ENCODE measurements around the gene CAMKV. TPM values are rescaled to one million over a fixed set of nuclear protein-coding genes. Genes with fewer than 3 reads are reported as not detected.

Gene CAMKV
- total RNA-seq, 2 experiments from 2014 or later: not detected

GRCh38 chr3:49882166-49882565 lies 12.5 kb upstream of the CAMKV start:
- Mint-ChIP-seq H3K36me3 (ENCODE audit: low read depth) (no peaks in the 10 kb centered on the region), H3K9me3 (no peaks in the 10 kb centered on the region), H3K27ac (no peak overlapping the region), H3K27me3 (peaks cover 3% of the 10 kb centered on the region), H3K4me3 (no peak overlapping the region), H3K4me1 (no peaks in the 10 kb centered on the region)
- ChIA-PET CTCF (interaction anchor here (1.1 to 2.0 kb wide), 6 partner anchors 8 to 43 kb away, joined by 3 to 7 read pairs (median 5); partner anchors contain the start of gene MST1R), POLR2A (no interaction called here)
- DNase-seq: no peak

DNA sequence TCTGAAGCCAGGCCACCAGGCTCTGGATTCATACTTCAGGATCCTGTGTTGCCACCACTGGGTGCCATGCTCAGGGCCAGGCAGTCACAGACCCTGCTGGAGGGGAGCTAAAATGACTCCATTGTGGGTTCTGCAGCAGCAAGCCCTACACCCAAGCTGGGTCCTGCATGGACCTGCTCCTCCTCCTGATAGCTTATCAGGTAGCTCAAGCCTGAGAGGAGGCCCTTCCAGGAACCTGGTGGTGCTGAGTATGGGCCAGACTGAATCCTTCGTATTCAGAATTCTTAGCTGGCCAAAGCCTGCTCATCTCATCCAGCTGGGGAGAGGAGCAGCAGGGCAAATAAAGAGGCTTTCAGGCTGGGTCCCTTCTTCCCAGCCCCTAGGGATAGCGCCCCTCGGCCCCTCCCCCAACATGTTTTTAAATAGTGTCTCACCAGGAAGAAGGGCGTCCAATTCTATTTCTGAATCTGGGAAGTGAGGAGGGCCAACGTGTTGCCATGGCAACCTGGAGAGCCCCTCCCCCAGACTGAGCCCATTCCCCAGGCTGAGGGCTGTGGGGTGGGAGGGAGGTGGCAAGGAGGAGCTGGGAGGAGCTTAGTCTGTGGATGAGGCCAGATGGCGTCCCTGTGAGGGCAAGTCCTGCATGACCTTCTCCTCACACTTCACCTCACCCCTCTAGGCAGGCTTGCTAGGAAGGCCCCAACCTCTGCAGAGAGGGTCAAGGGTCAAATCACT lies 11.0 kb upstream of the CAMKV start:
- CTCF ChIA-PET: interaction anchor here (0.6 to 2.0 kb wide), 7 partner anchors 13 to 89 kb away, joined by 3 to 6 read pairs (median 5); partner anchors contain the start of gene MST1R
- H3K4me3 Mint-ChIP-seq: no peak overlapping the region
- no peaks in the 10 kb centered on the region for H3K36me3 Mint-ChIP-seq (ENCODE audit: low read depth)
- H3K9me3 Mint-ChIP-seq: no peaks in the 10 kb centered on the region
- H3K4me1 Mint-ChIP-seq: no peaks in the 10 kb centered on the region
- no peak overlapping the region for H3K27ac Mint-ChIP-seq
- H3K27me3 Mint-ChIP-seq: peaks cover 3% of the 10 kb centered on the region
- DNase-seq: no peak
- POLR2A ChIA-PET: no interaction called here

- no peaks in the 10 kb centered on the region for H3K9me3 Mint-ChIP-seq
- H3K36me3 Mint-ChIP-seq (ENCODE audit: low read depth): no peaks in the 10 kb centered on the region
- no peak for DNase-seq
- no peaks in the 10 kb centered on the region for H3K4me1 Mint-ChIP-seq
- no peak overlapping the region for H3K4me3 Mint-ChIP-seq
- peaks cover 3% of the 10 kb centered on the region for H3K27me3 Mint-ChIP-seq
- ChIA-PET CTCF (interaction anchor here (1.2 to 2.0 kb wide), 4 partner anchors 10 to 77 kb away, joined by 3 to 5 read pairs (median 4); partner anchors contain the start of genes CAMKV and INKA1), POLR2A (no interaction called here)
- no peak overlapping the region for H3K27ac Mint-ChIP-seq
Measured at GRCh38 chr3:49879721-49880120, 10.0 kb upstream of the CAMKV start.

DNA sequence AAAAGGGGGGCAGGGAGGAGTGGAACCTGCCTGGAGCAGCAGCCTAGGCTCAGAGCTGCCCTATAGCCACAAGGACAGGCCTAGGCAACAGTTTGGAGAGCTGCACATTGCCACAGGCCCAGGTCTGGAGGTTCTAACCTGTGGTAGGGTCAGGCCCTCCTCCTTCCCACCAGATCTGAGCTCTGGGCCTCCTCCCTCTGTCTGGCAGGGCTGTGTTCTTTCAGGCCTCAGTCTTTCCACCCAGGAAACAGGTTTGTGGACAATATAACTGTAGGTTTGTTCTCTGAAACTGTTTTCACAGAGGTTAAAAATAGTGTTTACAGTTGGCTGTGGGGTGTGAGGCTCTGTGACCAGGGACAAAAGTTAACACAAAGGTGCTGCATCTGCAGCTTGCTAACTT lies 9.0 kb upstream of the CAMKV start:
- no peak for DNase-seq
- no peaks in the 10 kb centered on the region for H3K9me3 Mint-ChIP-seq
- H3K36me3 Mint-ChIP-seq (ENCODE audit: low read depth): no peaks in the 10 kb centered on the region
- H3K4me1 Mint-ChIP-seq: no peaks in the 10 kb centered on the region
- H3K4me3 Mint-ChIP-seq: no peak overlapping the region
- H3K27me3 Mint-ChIP-seq: peaks cover 3% of the 10 kb centered on the region
- ChIA-PET CTCF (interaction anchor here (1.0 to 1.8 kb wide), 3 partner anchors 9 to 76 kb away, joined by 3 to 4 read pairs (median 3); partner anchors contain the start of genes CAMKV and INKA1), POLR2A (no interaction called here)
- no peak overlapping the region for H3K27ac Mint-ChIP-seq

GRCh38 chr3:49877716-49878115 lies 8.0 kb upstream of the CAMKV start:
- H3K27me3 Mint-ChIP-seq: peaks cover 3% of the 10 kb centered on the region
- ChIA-PET CTCF (interaction anchor here (1.2 to 1.4 kb wide), 2 partner anchors 38 to 158 kb away, joined by 3 to 6 read pairs; partner anchors contain the start of gene AMIGO3), POLR2A (interaction anchor here (0.6 kb wide), 1 partner anchor 480 kb away, joined by 3 read pairs; no protein-coding TSS in a partner anchor)
- H3K9me3 Mint-ChIP-seq: no peaks in the 10 kb centered on the region
- no peak overlapping the region for H3K27ac Mint-ChIP-seq
- no peak for DNase-seq
- no peaks in the 10 kb centered on the region for H3K36me3 Mint-ChIP-seq (ENCODE audit: low read depth)
- no peak overlapping the region for H3K4me3 Mint-ChIP-seq
- no peaks in the 10 kb centered on the region for H3K4me1 Mint-ChIP-seq

DNA sequence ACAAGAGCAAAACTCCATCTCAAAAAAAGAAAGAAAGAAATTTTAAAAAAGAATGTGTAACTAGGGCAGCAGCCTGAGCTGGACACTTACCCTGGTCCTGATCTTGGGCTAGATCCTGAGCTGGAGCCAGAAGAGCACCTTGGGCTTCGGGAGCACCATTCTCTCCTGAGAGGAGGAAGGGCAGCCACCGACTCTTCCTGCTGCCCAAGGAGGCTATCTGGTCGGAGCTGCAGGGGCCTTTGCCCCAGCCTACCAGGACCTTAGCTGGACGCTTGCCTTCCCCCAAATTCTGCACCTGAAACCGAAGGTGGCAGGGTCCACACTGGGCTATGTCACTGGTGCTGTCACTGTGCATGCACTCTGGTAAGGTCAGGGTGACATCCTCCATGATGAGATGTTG lies 6.9 kb upstream of the CAMKV start:
- Mint-ChIP-seq H3K27me3 (peaks cover under 1% of the 10 kb centered on the region), H3K4me3 (no peak overlapping the region), H3K9me3 (no peaks in the 10 kb centered on the region), H3K27ac (no peak overlapping the region), H3K4me1 (no peaks in the 10 kb centered on the region), H3K36me3 (ENCODE audit: low read depth) (no peaks in the 10 kb centered on the region)
- ChIA-PET POLR2A (no interaction called here), CTCF (interaction anchor here (1.2 to 1.4 kb wide), 2 partner anchors 37 to 157 kb away, joined by 3 to 6 read pairs; partner anchors contain the start of gene AMIGO3)
- no peak for DNase-seq

GRCh38 chr3:49873623-49874022 lies 3.9 kb upstream of the CAMKV start:
- no peaks in the 10 kb centered on the region for H3K36me3 Mint-ChIP-seq (ENCODE audit: low read depth)
- POLR2A ChIA-PET: no interaction called here
- no peaks in the 10 kb centered on the region for H3K9me3 Mint-ChIP-seq
- H3K4me3 Mint-ChIP-seq: no peak overlapping the region
- H3K4me1 Mint-ChIP-seq: no peaks in the 10 kb centered on the region
- DNase-seq: no peak
- no peak overlapping the region for H3K27ac Mint-ChIP-seq
- CTCF ChIA-PET: interaction anchor here (0.8 to 1.5 kb wide), 2 partner anchors 9 to 16 kb away, joined by 3 read pairs; no protein-coding TSS in a partner anchor
- peaks cover 20% of the 10 kb centered on the region for H3K27me3 Mint-ChIP-seq

DNA sequence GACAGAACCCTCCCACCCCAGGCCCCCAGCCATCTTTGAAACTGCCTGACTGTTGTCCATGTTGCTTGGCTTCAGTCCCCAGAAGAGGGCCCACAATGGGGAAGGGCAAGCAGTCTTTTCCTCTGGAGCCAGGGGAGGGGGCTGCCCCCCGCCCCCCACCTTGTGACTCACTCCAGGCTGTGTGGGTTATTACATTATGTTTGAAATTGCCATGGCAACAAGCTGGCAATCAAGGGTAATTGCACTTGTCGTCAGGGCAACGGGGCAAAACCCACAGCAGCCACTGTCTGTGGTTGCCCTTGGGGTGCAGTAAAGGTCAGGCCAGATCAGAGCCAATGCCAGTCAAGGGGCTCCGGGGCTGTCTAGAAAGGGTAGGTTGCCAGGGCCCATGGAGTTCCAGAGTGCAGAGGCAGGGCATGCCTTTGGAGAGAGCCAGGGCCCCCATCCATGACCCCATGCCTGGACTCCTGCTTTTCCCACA lies 3.1 kb upstream of the CAMKV start:
- peaks cover 28% of the 10 kb centered on the region for H3K27me3 Mint-ChIP-seq
- no peaks in the 10 kb centered on the region for H3K36me3 Mint-ChIP-seq (ENCODE audit: low read depth)
- H3K27ac Mint-ChIP-seq: no peak overlapping the region
- ChIA-PET POLR2A (no interaction called here), CTCF (interaction anchor here (0.8 to 2.1 kb wide), 2 partner anchors 12 to 15 kb away, joined by 3 to 4 read pairs; no protein-coding TSS in a partner anchor)
- no peaks in the 10 kb centered on the region for H3K9me3 Mint-ChIP-seq
- H3K4me1 Mint-ChIP-seq: peaks cover 1% of the 10 kb centered on the region
- no peak overlapping the region for H3K4me3 Mint-ChIP-seq
- peak; percentile 15 for DNase-seq

- no peak for DNase-seq
- ChIA-PET POLR2A (no interaction called here), CTCF (interaction anchor here (0.5 to 2.1 kb wide), 3 partner anchors 14 to 68 kb away, joined by 3 to 4 read pairs (median 4); partner anchors contain the start of gene INKA1)
- H3K4me3 Mint-ChIP-seq: no peak overlapping the region
- H3K27ac Mint-ChIP-seq: no peak overlapping the region
- H3K4me1 Mint-ChIP-seq: peaks cover 1% of the 10 kb centered on the region
- no peaks in the 10 kb centered on the region for H3K9me3 Mint-ChIP-seq
- H3K27me3 Mint-ChIP-seq: peaks cover 38% of the 10 kb centered on the region
- H3K36me3 Mint-ChIP-seq (ENCODE audit: low read depth): no peaks in the 10 kb centered on the region
Measured at GRCh38 chr3:49871531-49872153, 1.9 kb upstream of the CAMKV start.

DNA sequence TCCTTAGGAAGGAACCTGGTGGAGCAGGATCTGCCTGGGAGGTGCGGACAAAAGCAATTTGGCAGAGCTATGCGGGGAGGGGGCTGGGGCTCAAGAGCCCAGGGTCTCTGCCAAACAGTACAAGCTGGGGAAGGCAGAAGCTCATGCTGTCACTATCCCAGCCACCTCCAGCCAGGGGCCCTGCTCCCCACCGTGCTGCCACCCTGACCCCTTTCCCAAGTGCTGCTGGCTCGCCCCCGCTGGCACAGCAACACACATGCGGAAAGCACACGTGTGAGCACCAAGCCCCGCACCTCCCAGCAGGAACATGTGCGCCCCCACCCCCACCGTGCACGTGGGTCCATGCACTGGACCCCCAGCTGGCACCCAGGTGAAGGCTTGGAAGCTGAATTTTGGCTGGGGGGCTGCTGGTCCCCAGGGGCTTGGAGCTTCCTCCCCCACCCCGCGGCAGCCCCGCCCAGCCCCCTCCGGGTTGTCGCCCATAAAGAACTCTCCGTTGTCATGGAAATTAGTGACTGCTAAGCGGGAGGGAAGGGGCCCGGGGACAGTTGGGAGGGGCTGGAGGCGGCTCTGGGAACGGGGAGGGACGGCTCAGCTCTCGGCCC lies 742 bp downstream of the CAMKV start:
- no peaks in the 10 kb centered on the region for H3K9me3 Mint-ChIP-seq
- peaks cover 1% of the 10 kb centered on the region for H3K4me1 Mint-ChIP-seq
- H3K27me3 Mint-ChIP-seq: peaks cover 43% of the 10 kb centered on the region
- ChIA-PET POLR2A (no interaction called here), CTCF (interaction anchor here (0.5 to 2.9 kb wide), 6 partner anchors 10 to 683 kb away, joined by 3 to 8 read pairs (median 4); no protein-coding TSS in a partner anchor)
- H3K36me3 Mint-ChIP-seq (ENCODE audit: low read depth): no peaks in the 10 kb centered on the region
- peak overlapping the region; percentile 19 for H3K4me3 Mint-ChIP-seq
- no peak for DNase-seq
- no peak overlapping the region for H3K27ac Mint-ChIP-seq

GRCh38 chr3:49867871-49868321 lies 1.8 kb downstream of the CAMKV start:
- POLR2A ChIA-PET: no interaction called here
- no peak overlapping the region for H3K4me3 Mint-ChIP-seq
- H3K4me1 Mint-ChIP-seq: peaks cover 1% of the 10 kb centered on the region
- H3K36me3 Mint-ChIP-seq (ENCODE audit: low read depth): no peaks in the 10 kb centered on the region
- H3K27me3 Mint-ChIP-seq: peaks cover 49% of the 10 kb centered on the region
- H3K27ac Mint-ChIP-seq: no peak overlapping the region
- DNase-seq: peak; percentile 38
- CTCF ChIA-PET: interaction anchor here (1.1 to 2.9 kb wide), 5 partner anchors 11 to 41 kb away, joined by 3 to 8 read pairs (median 6); no protein-coding TSS in a partner anchor
- no peaks in the 10 kb centered on the region for H3K9me3 Mint-ChIP-seq

DNA sequence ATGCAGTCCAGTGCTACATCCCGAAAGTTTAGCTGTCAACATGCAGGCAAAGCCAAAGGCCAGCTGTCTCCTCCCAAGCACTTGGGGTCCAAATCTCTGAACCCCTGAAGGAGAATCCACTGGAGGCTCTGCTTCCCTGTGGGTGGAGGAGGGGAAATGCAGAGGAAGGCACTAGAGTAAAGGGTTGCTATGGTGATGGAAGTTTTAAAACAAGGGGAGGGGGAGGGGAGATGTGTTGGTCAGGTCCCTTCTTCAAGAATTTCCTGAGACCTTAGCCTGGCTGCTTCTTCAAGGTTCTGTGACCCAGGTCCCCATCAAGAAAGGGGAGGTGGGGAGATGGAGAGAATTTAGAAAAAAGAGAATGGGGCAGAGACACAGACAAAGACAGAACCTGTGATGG lies 2.3 kb downstream of the CAMKV start:
- no peak overlapping the region for H3K4me3 Mint-ChIP-seq
- POLR2A ChIA-PET: no interaction called here
- CTCF ChIA-PET: interaction anchor here (1.1 to 2.9 kb wide), 5 partner anchors 10 to 42 kb away, joined by 3 to 8 read pairs (median 6); no protein-coding TSS in a partner anchor
- peaks cover 1% of the 10 kb centered on the region for H3K4me1 Mint-ChIP-seq
- no peak overlapping the region for H3K27ac Mint-ChIP-seq
- no peak for DNase-seq
- no peaks in the 10 kb centered on the region for H3K9me3 Mint-ChIP-seq
- H3K36me3 Mint-ChIP-seq (ENCODE audit: low read depth): no peaks in the 10 kb centered on the region
- H3K27me3 Mint-ChIP-seq: peaks cover 50% of the 10 kb centered on the region
